Adrenal gland (tissue), 12 donors: ENCODE data around the gene CD46. TPM values are rescaled to one million over a fixed set of nuclear protein-coding genes. Genes with fewer than 3 reads are reported as not detected.

Experiments used
- DNase-seq, 7 donors: peaks; one replicate each; pipeline ENCODE4 v3.0.0-alpha.2; 2019 to 2020
- H3K27ac ChIP-seq, 5 donors: fragments of 200-600 bp; sonication (generic) in 4 of 5; 1 replicate in 3 of 5; 2 replicates in 2 of 5; pipeline versions ENCODE4 v1.5.1 to v1.8.0; 2016 to 2020; ENCODE audit warnings: mild to moderate bottlenecking in 1 of 5
- H3K27me3 ChIP-seq: fragments of 200-600 bp; 2 replicates; pipeline ENCODE4 v1.8.0; 2021
- H3K36me3 ChIP-seq, 2 donors: fragments of 200-600 bp; replicated peaks in 1 of 2; 1 replicate in 1 of 2; 2 replicates in 1 of 2; pipeline versions ENCODE4 v1.5.1 to v1.8.0; 2018 to 2022
- H3K4me1 ChIP-seq, 2 donors: fragments of 200-600 bp; replicated peaks in 1 of 2; 1 replicate in 1 of 2; 2 replicates in 1 of 2; pipeline versions ENCODE4 v1.5.1 to v1.8.0; 2018 to 2021
- H3K4me3 ChIP-seq, 4 donors: fragments of 200-600 bp; sonication (generic) in 3 of 4; one replicate each; pipeline ENCODE4 v1.5.1; 2016 to 2018
- H3K9me3 ChIP-seq, 3 donors: fragments of 200-600 bp; sonication (generic) in 1 of 3; replicated peaks in 1 of 3; 1 replicate in 2 of 3; 2 replicates in 1 of 3; pipeline versions ENCODE4 v1.5.1 to v1.8.0; 2016 to 2021
- CTCF ChIP-seq, 6 experiments: fragments of 450-650 bp in 4 of 6; fragments of 200-600 bp in 2 of 6; sonication (generic) in 1 of 6; IDR thresholded peaks; 1 replicate in 5 of 6; 2 replicates in 1 of 6; pipeline versions ENCODE4 v1.5.1 to v1.8.0; 2016 to 2021; ENCODE audit warnings: antibody characterized with exemption in 6 of 6, mild to moderate bottlenecking in 2 of 6, moderate library complexity in 1 of 6
- POLR2A ChIP-seq, 2 donors: fragments of 450-650 bp; IDR thresholded peaks; one replicate each; pipeline ENCODE4 v1.6.1; 2017; ENCODE audit warnings: antibody characterized with exemption in 2 of 2, mild to moderate bottlenecking in 2 of 2, moderate library complexity in 1 of 2
- WGBS, 4 donors: extraction: QIAGEN DNeasy Blood & Tissue Kit in 2 of 4; methylation state at CpG; one replicate each; pipeline versions ENCODE4 v1.1.5 to v1.1.7; 2013 to 2017; 5-methylcytosine and 5-hydroxymethylcytosine counted together
- intact Hi-C, 2 donors: fragments of 100-400 bp; cut with DNase I; formaldehyde crosslinking; loops; one replicate each; pipeline versions ENCODE4 v1.14.1 to v1.15.0; 2022 to 2023
- polyA plus RNA-seq, 3 donors: library from polyadenylated mRNA; stranded (reverse); fragments of 200-250 nt in 2 of 3; fragments of 350-450 nt in 1 of 3; fragmentation: Illumina TruSeq in 1 of 3; extraction: RNeasy Lipid Tissue Mini Kit (QIAGEN cat#74804) in 1 of 3; gene quantifications; one replicate each; pipeline ENCODE4 v1.2.3, GENCODE V29; 2013 to 2014
- total RNA-seq, 9 donors: library from RNA; depleted of rRNA in 4 of 9; stranded (reverse); fragments of >200 nt in 4 of 9; fragments of 120-200 nt in 1 of 9; fragmentation: NEBNext Ultra II Directional in 1 of 9; extraction: Animal tissue kit (Norgen Biotek cat#: 25700) in 1 of 9; gene quantifications; one replicate each; pipeline versions ENCODE4 v1.1.0 to v1.2.4, GENCODE V29; 2013 to 2023
- donor health status: healthy with polysubstance abuse.
- donor health status: Bipolar disorder and iron deficiency.
- donor health status: DM: yes; HTN: yes; CAD: no.
- donor health status: DM: no; HTN: no; CAD: no.
- donor health status: DM: no; HTN: no; CAD: no.
- donor health status: DM: yes; HTN: yes; CAD: no.

The CD46 gene
- total and polyA plus RNA-seq, 12 donors: 94.9 to 618 (median 386) TPM

GRCh38 chr1:207829576-207829975 is 77.7 kb downstream of the CD46 start:
- no peak for DNase-seq
- Histone ChIP-seq H3K27ac (peak overlapping the region in 2 of 5 donors; percentile 54 to 99), H3K4me1 (peaks cover 56 to 89% of the 10 kb centered on the region in 2 donors), H3K27me3 (no peaks in the 10 kb centered on the region), H3K4me3 (no peak overlapping the region), H3K9me3 (no peaks in the 10 kb centered on the region), H3K36me3 (no peaks in the 10 kb centered on the region)
- TF ChIP-seq CTCF (IDR thresholded peaks at IDR 0.05) (no peak), POLR2A (IDR thresholded peaks at IDR 0.05) (no peak)
- intact Hi-C loops: loop anchor here in 1 of 2 donors (2.0 kb wide), 1 partner anchor 39 kb away; no protein-coding TSS in a partner anchor

- WGBS, 4 donors: 34 to 62% (median 39%) methylated on average over 8 to 9 of the region's 9 CpGs
- Histone ChIP-seq H3K9me3 (no peaks in the 10 kb centered on the region), H3K4me1 (peaks cover 44 to 77% of the 10 kb centered on the region in 2 donors), H3K27me3 (no peaks in the 10 kb centered on the region), H3K4me3 (no peak overlapping the region), H3K36me3 (no peaks in the 10 kb centered on the region), H3K27ac (peak overlapping the region; percentile 34 to 85 (median 77))
- DNase-seq: peak; percentile 64 to 91 (median 85)
- intact Hi-C loops: loop anchor here in 1 of 2 donors (10.0 kb wide), 1 partner anchor 134 kb away; no protein-coding TSS in a partner anchor
- peak in 1 of 2 donors; percentile 65 for TF ChIP-seq POLR2A (IDR thresholded peaks at IDR 0.05)
- no peak for TF ChIP-seq CTCF (IDR thresholded peaks at IDR 0.05)
Measured at GRCh38 chr1:207830788-207831187, 78.9 kb downstream of the CD46 start.

GRCh38 chr1:207831517-207832327 is 79.9 kb downstream of the CD46 start:
- 69 to 80% (median 75%) methylated on average over 9 of the region's 9 CpGs for WGBS, 4 donors
- no peak for DNase-seq

More at GRCh38 chr1:207831517-207832327, 79.9 kb downstream of the CD46 start:
- H3K36me3 ChIP-seq: no peaks in the 10 kb centered on the region
- no peaks in the 10 kb centered on the region for H3K27me3 ChIP-seq
- H3K4me1 ChIP-seq: peaks cover 38 to 76% of the 10 kb centered on the region in 2 donors
- no peak for TF ChIP-seq POLR2A (IDR thresholded peaks at IDR 0.05)
- TF ChIP-seq CTCF (IDR thresholded peaks at IDR 0.05): no peak
- no peak overlapping the region for H3K4me3 ChIP-seq
- intact Hi-C loops: loop anchor here in 1 of 2 donors (10.0 kb wide), 1 partner anchor 133 kb away; no protein-coding TSS in a partner anchor
- no peaks in the 10 kb centered on the region for H3K9me3 ChIP-seq
- H3K27ac ChIP-seq: peak overlapping the region; percentile 0 to 85 (median 77)
